HL-60/S4 (cell line): ENCODE results near the gene PABPN1L.

ENCODE experiments used
- in situ Hi-C: fragments of 300-500 bp; cut with MboI; formaldehyde crosslinking; loops from 2 replicates; pipeline ENCODE4 v1.14.3; 2022; ENCODE audit warnings: low sequenced_read_pairs

Gene PABPN1L

DNA sequence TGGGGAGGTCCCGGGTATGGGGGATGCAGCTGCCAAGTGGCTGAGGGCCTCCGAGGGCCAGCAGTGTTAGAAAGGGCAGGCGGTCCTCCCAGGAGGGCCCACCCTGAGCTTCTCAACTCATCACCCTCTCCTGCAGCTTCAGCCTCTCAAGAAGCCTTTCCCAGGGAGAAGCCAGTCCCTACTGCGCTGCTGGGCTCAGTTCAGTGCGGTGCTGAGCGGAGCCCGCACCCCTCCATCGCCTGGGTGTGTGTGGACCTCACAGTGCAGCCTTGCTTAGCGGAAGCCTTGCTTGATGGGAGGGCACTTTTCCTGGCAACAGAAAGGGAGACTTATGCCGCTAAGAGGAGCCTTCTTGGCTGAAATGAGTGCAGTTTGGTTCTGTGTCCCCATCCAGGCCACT, 51.2 kb downstream of the PABPN1L start:
- in situ Hi-C loops = no loop called here

DNA sequence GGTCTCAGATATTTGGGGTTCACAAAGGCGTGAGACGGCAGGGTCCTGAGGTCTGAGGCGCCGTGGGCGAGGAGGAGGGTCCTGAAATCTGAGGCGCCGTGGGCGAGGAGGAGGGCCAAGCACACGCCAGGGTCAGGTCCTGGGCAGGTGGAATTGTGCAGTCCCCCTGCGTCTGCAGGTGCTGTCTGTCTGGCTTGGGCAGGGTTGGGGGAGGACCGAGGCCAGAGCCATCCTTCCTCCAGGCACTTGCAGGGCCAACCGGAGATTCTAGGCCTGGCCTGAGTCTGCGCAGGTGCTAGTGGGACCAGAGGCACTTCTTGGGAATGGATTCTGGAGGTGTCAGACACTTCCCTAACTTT, 52.3 kb downstream of the PABPN1L start:
- in situ Hi-C loops = no loop called here
